Calu3 (cell line): ENCODE results near the gene SERGEF. TPM values are rescaled to one million over a fixed set of nuclear protein-coding genes. Genes with fewer than 3 reads are reported as not detected.
A peak's percentile ranks its signal among the peaks of the same experiment; 100 is the strongest.
"Not testable (repeated sequence)": the region's sequence is repeated elsewhere in the genome, so short reads cannot be mapped to it uniquely, and the experiment has no call there.

Experiments used
- BruUV-seq: library from RNA; stranded (reverse); fragments of 400-500 nt; replicated peaks from 2 replicates; lab custom pipeline; 2021; lab: Mats Ljungman, UMichigan
- CTCF ChIA-PET: fragments of 300-600 bp; sonication (Branson Sonifier 250); formaldehyde crosslinking; loops from one replicate; lab custom pipeline; 2022; ENCODE audit warnings: antibody characterized with exemption; lab: Charles Lee
- DNase-seq: peaks from one replicate; pipeline ENCODE4 v3.0.0; 2022
- H3K27ac Mint-ChIP-seq: one replicate; pipeline ENCODE4 v1.8.0; 2022; ENCODE audit warnings: mixed read lengths; ENCODE audit not compliant: unreplicated experiment
- H3K27me3 Mint-ChIP-seq: one replicate; pipeline ENCODE4 v1.8.0; 2022; ENCODE audit warnings: mixed read lengths; ENCODE audit not compliant: unreplicated experiment
- H3K36me3 Mint-ChIP-seq: one replicate; pipeline ENCODE4 v1.8.0; 2022; ENCODE audit warnings: mild to moderate bottlenecking, moderate library complexity, mixed read lengths; ENCODE audit not compliant: insufficient read depth, unreplicated experiment
- H3K4me1 Mint-ChIP-seq: one replicate; pipeline ENCODE4 v1.8.0; 2022; ENCODE audit warnings: mild to moderate bottlenecking, low read depth, mixed read lengths; ENCODE audit not compliant: unreplicated experiment
- H3K4me3 Mint-ChIP-seq: one replicate; pipeline ENCODE4 v1.8.0; 2022; ENCODE audit warnings: mild to moderate bottlenecking, low read depth, moderate library complexity, mixed read lengths; ENCODE audit not compliant: unreplicated experiment
- H3K9me3 Mint-ChIP-seq: one replicate; pipeline ENCODE4 v1.8.0; 2022; ENCODE audit warnings: low read depth, mixed read lengths; ENCODE audit not compliant: unreplicated experiment
- intact Hi-C: fragments of 100-400 bp; cut with micrococcal nuclease; formaldehyde crosslinking; loops from one replicate; pipeline ENCODE4 v1.10.0; 2022; ENCODE audit not compliant: unreplicated experiment
- total RNA-seq: library from RNA; stranded (reverse); gene quantifications from 2 replicates; pipeline ENCODE4 v1.2.3, GENCODE V29; 2022
- TF ChIP-seq, protein P1 (sequence below): fragments of 200-600 bp; IDR thresholded peaks from one replicate; pipeline ENCODE4 v1.8.0; 2022; ENCODE audit warnings: antibody characterized with exemption; ENCODE audit not compliant: unreplicated experiment

Gene SERGEF
- total RNA-seq, 1 experiment from 2014 or later: 28.1 TPM

DNA sequence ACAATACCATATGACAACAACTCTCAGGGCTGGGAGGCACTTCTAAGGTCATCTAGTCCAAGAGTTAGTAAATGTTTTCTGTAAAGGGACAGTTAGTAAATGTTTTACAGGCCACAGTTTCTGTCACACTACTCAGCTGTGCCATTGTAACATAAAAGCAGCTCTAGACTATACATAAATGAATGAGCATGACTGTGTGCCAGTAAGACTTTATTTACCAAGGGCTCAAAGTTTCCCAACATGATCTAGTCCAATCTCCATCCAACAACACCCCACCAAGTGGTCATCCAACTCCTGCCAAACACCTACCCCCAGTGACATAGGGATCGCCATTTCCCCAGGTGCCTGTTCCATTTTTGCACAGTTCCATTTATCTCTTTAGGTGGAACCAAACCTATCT, 12.1 kb downstream of the SERGEF start:
- Mint-ChIP-seq H3K27me3 (no peaks in the 10 kb centered on the region), H3K4me3 (no peak overlapping the region), H3K36me3 (no peaks in the 10 kb centered on the region), H3K4me1 (peaks cover 8% of the 10 kb centered on the region), H3K9me3 (no peaks in the 10 kb centered on the region), H3K27ac (no peak overlapping the region)
- TF ChIP-seq, protein P1, sequence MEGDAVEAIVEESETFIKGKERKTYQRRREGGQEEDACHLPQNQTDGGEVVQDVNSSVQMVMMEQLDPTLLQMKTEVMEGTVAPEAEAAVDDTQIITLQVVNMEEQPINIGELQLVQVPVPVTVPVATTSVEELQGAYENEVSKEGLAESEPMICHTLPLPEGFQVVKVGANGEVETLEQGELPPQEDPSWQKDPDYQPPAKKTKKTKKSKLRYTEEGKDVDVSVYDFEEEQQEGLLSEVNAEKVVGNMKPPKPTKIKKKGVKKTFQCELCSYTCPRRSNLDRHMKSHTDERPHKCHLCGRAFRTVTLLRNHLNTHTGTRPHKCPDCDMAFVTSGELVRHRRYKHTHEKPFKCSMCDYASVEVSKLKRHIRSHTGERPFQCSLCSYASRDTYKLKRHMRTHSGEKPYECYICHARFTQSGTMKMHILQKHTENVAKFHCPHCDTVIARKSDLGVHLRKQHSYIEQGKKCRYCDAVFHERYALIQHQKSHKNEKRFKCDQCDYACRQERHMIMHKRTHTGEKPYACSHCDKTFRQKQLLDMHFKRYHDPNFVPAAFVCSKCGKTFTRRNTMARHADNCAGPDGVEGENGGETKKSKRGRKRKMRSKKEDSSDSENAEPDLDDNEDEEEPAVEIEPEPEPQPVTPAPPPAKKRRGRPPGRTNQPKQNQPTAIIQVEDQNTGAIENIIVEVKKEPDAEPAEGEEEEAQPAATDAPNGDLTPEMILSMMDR: no peak
- DNase-seq: no peak
- BruUV-seq: no TSS peak
- intact Hi-C loops: no loop called here
- CTCF ChIA-PET: no interaction called here

DNA sequence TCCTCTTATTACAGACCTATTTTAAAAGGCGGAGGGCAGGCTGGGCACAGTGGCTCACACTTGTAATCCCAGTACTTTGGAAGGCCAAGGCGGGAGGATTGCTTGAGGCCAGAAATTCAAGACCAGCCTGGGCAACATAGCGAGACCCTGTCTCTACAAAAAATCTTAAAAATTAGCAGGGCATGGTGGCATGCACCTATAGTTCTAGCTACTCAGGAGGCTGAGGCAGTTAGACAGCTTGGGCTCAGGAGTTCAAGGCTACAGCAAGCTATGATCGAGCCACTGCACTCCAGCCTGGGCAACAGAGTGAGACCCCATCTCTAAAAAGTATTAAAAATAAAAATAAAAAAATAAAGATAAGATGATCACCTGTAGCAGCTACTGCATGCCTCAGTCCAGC, 12.7 kb downstream of the SERGEF start:
- H3K27ac Mint-ChIP-seq, CTCF ChIA-PET, H3K27me3 Mint-ChIP-seq, H3K9me3 Mint-ChIP-seq, H3K4me1 Mint-ChIP-seq, H3K4me3 Mint-ChIP-seq, BruUV-seq, DNase-seq, H3K36me3 Mint-ChIP-seq, intact Hi-C loops: not testable (repeated sequence)

DNA sequence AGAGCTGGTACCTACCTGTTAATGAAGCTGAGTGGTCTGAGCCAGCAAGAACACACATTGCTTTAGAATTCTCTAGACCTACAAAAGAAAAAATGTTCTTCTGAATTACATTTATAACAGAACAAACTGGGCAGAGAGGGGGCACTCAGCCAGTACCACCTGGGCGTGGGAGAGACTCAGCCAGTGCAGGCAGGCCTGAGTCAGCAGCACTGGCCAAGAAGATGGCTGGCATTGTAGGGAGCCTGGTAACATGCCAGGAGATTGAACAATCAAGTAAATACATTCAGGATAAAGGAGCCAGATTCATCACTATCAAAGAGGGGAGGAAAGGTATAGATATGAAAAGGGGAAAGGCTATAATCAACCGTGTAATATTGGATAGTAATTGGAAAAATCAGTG, 19.9 kb downstream of the SERGEF start:
- CTCF ChIA-PET: no interaction called here
- Mint-ChIP-seq H3K27ac (no peak overlapping the region), H3K36me3 (no peaks in the 10 kb centered on the region), H3K4me3 (no peak overlapping the region), H3K4me1 (peaks cover 2% of the 10 kb centered on the region), H3K9me3 (no peaks in the 10 kb centered on the region), H3K27me3 (no peaks in the 10 kb centered on the region)
- intact Hi-C loops: no loop called here
- no peak for DNase-seq
- no TSS peak for BruUV-seq
- TF ChIP-seq, protein P1: no peak

DNA sequence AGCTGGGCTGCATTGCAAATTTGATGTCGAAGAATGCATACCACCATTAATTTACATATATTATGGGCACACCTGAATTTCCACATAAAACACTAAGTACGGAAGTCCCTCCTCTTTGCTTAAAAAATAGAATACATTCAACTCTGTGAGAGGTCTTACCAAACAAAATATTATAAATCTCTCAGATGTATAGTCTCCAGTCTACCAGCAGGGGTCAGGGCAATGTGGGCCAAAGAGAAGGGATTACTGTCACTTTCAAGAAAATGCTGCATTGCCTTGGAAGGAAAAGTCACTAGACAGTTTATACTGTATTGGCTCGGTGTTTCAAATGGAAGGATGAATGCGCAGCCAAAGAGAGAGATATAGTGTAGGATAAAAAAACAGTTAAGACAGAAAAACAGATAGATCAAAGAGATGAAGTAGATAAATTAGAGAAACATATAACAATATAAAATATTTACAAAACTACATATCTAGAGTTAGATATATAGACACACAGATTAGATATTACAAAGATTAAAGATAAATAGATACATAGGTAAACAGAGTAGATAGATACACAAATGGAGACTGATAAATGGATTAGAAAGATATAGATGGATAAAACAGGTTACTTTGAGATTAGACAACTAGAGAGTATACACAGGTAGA, 20.9 kb downstream of the SERGEF start:
- Mint-ChIP-seq H3K4me1 (peaks cover 12% of the 10 kb centered on the region), H3K9me3 (no peaks in the 10 kb centered on the region), H3K27me3 (no peaks in the 10 kb centered on the region), H3K4me3 (no peak overlapping the region), H3K27ac (no peak overlapping the region), H3K36me3 (no peaks in the 10 kb centered on the region)
- CTCF ChIA-PET: no interaction called here
- DNase-seq: peak; percentile 51
- intact Hi-C loops: no loop called here
- TF ChIP-seq, protein P1: peak; percentile 56
- no TSS peak for BruUV-seq

DNA sequence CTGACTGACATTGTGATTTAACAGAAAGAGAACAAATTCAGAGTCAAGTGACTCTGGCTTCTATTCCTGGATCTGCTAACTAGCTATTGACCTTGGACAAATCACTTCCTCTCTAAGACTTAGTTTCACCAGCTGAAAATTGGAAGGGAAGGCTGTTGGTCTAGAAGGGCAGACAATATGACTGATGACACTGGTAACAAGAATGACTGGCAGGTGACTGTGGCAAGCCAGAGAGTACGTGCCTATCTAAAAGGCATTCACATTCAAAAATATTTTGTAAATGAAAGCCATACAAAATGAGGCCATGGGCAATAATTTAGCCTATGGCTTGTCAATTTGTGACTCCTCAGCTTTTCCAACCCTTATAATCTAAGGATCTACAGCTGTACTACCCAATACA, 23.5 kb downstream of the SERGEF start:
- no peak for DNase-seq
- no peaks in the 10 kb centered on the region for H3K27me3 Mint-ChIP-seq
- no peaks in the 10 kb centered on the region for H3K9me3 Mint-ChIP-seq
- intact Hi-C loops: loop anchor here (5.0 kb wide), 1 partner anchor 118 kb away; the partner anchor contains the start of gene SAAL1
- TF ChIP-seq, protein P1: no peak
- CTCF ChIA-PET: interaction anchor here (1.3 kb wide), 1 partner anchor 11 kb away, joined by 3 read pairs; no protein-coding TSS in a partner anchor
- peaks cover 5% of the 10 kb centered on the region for H3K36me3 Mint-ChIP-seq
- H3K27ac Mint-ChIP-seq: no peak overlapping the region
- BruUV-seq: no TSS peak
- H3K4me1 Mint-ChIP-seq: peaks cover 39% of the 10 kb centered on the region
- no peak overlapping the region for H3K4me3 Mint-ChIP-seq
